GM18909 (cell line): ENCODE data around the gene RGS7.

ENCODE experiments used
- ATAC-seq: cut with Tn5 transposase; IDR thresholded peaks from one replicate; pipeline ENCODE4 v1.9.1; 2021; ENCODE audit warnings: mild to moderate bottlenecking; ENCODE audit not compliant: unreplicated experiment, poor library complexity

RGS7 gene

GRCh38 chr1:241356519-241357365, at the start of gene RGS7:
Gene RGS7, minus strand, starts transcription at chr1:241357205.
- peak; percentile 67 for ATAC-seq

GRCh38 chr1:241406421-241406820, 49.4 kb upstream of the RGS7 start:
- no peak for ATAC-seq

- ATAC-seq = no peak
Measured at GRCh38 chr1:241401156-241401555, 44.2 kb upstream of the RGS7 start.

GRCh38 chr1:241396747-241397681, 40.0 kb upstream of the RGS7 start:
- no peak for ATAC-seq

GRCh38 chr1:241391926-241392710, 35.1 kb upstream of the RGS7 start:
- no peak for ATAC-seq

DNA sequence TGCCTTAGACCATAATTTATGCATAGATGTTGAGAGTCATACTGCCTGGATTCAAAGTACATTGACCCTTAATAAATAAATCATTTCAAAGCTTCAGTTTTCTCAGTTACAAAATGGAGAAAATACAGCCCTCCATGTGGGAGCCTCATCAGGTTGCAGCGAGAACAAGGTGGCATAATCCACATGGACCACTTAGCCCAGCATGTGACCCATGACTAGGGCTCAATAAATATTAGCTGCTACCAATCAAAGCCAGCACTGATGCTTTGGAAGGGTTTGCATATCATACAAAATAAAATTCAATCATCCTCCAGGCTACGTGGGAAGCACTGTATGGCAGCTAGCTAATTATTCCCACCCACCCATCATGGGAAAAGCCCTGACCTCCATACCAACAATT, 33.5 kb upstream of the RGS7 start:
- ATAC-seq = no peak

DNA sequence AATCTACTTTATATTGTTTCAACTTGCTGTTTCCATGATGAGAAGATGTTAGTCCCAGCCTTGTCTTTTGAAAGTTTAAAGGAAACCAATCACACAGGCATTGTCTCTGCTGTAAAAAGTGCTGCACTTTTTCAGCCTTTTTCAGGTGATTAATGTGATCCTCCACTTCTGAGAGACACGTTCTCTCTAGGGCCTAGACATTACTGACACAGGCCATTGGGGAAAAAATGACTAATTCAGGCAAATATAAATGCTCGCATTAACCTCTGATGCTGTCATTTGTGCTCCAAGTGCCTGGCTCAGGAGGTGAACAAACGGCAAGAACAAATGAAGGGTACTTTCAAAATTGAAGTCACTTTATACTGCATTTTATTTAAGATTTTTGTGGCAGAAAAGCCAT, 32.4 kb upstream of the RGS7 start:
- no peak for ATAC-seq

- no peak for ATAC-seq
Measured at GRCh38 chr1:241387216-241387615, 30.2 kb upstream of the RGS7 start.

- no peak for ATAC-seq
Measured at GRCh38 chr1:241376701-241377100, 19.7 kb upstream of the RGS7 start.

DNA sequence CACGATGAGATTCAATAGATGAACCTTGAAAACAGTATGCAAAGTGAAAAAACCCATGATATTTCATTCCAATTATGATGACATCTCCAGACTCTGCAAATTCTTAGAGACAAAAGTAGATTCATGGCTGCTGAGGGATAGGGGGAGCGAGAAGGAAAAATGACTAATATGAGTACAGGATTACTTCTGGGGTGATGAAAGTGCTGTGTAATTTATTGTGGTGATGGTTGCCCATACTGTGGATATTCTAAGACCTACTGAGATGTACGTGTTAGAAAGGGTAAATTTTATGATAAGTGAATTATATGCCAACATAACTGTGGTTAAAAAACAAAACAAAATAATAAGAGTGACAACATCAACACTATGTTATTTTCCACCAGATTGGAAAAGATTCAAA, 18.9 kb upstream of the RGS7 start:
- ATAC-seq = no peak

GRCh38 chr1:241366196-241366595, 9.2 kb upstream of the RGS7 start:
- no peak for ATAC-seq

GRCh38 chr1:241362350-241362749, 5.3 kb upstream of the RGS7 start:
- ATAC-seq = no peak

DNA sequence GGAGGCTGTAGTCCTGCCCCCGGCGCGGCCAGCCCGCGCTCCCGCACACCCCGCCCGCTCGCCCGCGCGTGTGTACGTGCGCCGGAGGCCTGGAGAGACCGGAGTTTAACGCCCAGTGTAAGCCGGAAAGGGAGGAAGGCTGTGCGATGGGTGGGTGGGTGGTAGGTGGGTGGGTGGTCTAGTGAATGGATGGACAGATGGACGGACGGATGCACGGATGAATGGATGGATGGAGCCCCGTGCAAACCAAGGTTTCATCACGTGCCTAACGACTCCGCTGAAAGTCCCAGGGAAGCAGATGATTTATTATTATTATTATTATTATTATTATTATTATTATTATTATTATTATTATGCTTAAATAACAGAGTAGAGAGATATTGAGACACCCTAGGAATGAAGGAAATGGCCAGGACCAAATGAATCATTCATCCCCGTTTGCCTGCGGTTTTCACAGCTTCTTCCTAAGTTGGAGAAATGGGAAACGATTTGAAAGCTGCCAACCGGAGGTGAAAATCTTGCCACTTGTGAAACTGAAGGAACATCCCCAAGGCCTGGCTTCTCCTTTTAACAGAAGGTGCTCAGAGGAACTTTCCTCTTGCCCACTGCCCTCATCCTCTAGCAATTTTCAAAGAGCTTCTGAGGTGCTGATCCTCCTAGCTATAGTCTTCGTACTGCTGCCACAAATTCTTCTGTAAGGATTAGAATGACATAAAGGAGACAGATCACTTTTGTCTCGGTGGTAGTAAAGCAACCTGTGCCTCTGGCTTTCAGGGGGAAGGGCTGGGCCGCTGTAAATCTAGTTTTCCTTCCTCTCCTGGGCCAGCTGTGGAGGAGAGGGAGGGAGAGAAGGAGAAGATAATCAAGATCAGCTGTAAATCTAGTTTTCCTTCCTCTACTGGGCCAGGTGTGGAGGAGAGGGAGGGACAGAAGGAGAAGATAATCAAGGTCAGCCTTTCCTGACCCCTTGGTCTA, 648 bp upstream of the RGS7 start:
- no peak for ATAC-seq

- peak; percentile 2 for ATAC-seq
Measured at GRCh38 chr1:241356187-241356518, 852 bp downstream of the RGS7 start.

DNA sequence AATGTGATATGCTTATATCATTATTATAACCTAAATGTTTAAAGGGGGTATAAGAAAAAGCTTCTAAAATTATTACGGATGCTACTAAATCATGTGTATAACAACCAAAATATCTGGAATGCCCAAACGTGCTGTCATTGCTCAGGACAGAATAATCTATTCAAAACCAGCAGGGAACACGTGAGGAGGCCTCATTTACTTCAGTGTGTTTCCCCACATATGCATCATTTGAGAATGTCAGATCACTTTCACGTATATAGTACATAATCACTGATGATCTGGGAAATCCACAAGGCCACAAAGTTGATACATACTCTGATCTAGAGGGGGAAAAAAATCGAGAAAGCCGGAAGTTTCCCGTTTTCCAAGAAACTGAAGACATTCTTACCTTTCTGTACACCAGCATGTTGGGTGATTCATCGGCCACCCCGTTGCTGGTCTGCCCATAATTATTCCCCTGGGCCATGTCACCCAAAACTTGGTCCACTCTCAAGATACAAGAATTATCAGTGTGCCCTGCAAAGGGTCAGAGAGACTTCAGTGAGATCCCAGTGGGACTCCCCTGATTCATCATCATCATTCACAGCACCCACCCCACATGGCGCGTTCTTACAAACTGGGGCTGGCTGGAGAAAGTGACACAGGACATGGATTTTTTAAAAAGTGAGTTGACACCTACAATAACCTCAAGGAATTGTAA, 1.5 kb downstream of the RGS7 start:
- ATAC-seq = no peak

DNA sequence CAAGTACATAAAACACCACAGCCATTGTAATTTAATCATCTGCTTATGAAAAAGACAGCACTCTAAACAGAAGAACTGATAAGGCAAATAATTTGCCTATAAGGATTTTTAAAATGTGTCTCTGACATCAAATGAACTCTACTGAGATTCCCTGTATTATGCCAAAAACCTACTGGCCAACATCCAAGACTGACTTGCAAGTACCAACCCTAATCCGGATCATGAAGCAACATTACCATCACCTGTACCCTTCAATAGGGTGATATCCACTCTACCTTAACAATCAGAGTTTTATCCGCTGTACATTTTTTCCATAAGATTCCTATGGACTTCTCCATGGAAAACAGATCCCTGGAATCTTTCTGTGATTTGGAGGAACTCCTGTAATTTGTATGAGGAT, 4.6 kb downstream of the RGS7 start:
- no peak for ATAC-seq

DNA sequence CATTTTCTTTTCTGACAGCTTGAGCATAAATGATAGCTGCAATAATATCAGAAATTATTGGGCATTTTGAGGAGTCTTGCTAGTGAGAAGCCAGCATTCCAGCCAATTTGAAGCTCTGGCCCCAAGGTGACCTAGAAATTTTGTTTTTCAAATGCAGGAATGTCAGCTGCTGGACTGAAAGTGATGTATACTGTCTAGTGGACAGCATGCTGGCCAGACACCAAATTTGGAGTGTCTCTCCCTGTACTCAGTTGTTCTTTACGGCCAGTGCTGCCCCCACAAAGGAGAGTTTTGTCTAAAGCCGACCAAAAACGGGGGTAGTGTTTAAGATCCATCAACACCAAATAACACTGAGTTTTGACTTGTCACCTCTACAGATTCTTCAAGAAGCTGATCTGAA, 5.2 kb downstream of the RGS7 start:
- ATAC-seq = no peak

DNA sequence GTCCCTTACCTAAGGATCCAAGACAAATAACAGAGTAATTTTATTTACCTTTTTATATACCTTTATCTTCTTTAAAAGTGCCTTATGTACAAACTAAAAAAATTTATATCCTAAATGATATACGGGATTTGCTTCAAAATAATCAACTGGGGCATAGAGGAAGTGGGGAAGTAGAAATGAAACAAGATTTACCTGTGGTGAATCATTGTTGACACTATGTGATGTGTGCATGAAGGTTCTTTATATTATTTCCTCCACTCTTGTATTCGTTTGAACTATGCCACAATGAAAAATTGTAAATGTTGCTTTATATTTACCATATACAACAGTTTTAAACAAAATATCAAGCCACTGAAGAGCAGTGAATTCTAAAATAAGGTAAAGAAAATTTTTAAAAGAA, 13.0 kb downstream of the RGS7 start:
- no peak for ATAC-seq

DNA sequence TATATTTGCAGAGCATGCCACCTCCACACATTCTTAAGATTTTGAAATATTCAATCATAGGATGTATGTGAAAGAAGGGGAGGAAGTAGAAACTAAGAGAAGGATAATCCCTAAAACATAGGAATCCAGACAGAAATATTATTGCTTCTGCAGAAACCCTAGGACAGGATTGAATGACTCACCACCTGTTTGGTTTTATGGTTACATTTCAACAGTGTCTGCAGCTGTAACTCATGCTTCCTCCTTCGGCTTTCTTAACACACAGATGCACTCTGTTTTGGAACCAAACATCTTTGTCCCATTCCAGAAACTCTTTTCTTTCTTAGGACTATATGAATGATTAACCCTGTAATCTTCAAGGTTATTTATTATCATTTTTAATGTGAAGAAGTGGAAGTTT, 20.7 kb downstream of the RGS7 start:
- ATAC-seq = no peak
